GOT3 (cell line): ENCODE measurements around the gene APOL3.
A peak's percentile ranks its signal among the peaks of the same experiment; 100 is the strongest.
"Not testable (repeated sequence)": the region's sequence is repeated elsewhere in the genome, so short reads cannot be mapped to it uniquely, and the experiment has no call there.

Experiments used
- DNase-seq: peaks from one replicate; lab custom pipeline; 2025; ENCODE audit warnings: mixed read lengths; lab: John Stamatoyannopoulos, UW

APOL3 gene

DNA sequence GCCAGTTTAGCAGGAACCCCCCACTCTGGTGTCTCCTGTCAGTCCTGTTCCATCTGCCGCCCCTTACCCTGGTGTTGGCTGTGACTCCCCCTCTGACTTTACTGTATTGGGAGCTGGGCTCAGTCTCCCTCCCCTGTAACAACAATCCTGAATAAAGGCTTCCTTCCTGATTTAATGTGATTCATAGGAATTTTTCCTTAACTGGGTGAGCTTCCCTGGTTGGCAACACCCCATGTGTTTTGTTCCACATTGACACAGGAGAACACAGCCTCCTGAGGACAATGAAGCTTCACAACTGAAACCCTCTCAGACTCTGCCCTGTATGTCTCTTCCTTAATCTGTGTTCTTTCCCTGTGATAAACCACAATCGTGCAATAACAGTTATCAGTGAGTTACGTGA, 32.6 kb upstream of the APOL3 start:
- no peak for DNase-seq

DNA sequence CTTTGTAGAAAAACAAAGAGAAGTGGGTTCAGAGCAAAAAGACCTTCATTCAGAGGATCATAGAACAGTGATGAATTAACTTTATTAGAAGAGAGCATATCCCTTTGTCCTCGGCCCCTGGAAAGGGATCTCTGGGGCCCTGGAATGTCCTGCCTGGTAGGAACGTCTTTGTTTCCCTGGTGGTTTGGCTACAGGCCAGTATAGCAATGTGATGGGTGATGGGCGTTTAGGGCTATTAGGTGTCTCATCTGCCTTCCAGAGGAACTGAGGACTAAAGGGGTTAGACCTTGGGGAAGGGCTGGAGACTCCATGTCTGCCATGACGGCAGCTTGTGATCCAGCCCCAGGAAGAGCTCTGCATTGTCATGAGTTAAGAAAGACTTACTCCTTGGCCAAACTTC, 32.0 kb upstream of the APOL3 start:
- DNase-seq = no peak

DNA sequence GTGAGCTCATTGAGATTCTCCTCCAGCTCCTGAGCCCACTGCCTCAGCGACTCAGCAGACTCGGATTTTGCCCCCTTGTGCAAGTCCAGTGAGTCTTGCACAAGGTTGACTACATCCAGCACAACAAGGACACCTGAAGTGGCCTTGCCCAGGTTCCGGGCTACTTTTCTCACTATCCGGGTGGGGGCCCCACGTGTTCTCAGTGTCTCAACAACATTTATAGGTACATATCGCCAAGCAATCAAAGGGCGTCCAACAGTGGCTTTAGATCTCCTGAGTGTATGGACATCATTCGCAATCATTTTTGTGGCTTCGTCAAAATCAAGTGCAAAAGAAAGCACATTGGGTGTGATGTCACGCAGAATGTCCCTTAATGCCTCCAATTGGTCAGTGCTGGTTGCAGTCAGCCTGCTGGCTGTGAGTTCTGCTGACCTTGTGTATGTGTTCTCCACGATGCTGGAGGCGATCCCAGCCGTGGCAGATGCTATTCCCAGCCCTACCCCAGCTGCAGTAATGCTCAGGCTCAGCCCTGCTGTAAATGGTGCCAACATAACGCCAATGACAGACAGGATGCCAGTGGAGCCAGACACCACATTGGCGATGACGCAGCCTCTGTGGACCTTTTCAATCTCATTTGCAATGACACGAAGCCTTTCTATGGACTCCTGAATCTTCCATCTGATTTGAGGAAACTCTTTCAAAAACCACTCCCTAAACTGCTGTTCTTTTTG, 30.7 kb upstream of the APOL3 start:
- DNase-seq = no peak

DNA sequence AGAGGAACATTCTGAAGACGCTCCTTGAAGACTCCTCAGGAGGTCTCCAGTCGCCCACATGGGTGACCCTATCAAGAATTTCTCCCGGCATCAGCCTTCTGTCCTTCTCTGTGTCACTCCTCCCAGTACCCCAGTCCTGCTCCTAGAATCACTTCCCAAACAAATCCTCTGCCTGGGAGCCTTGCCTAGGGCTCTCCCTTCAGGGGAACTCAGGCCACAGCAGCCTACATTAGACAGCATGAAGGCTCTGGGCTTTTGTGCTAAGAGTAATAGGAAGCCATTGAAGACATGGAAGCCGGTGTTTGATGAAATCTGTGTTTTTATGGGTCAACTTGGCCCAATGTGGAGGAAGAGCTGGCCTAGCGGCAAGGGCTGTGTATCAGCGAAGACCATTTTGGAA, 27.3 kb upstream of the APOL3 start:
- not testable (repeated sequence) for DNase-seq

DNA sequence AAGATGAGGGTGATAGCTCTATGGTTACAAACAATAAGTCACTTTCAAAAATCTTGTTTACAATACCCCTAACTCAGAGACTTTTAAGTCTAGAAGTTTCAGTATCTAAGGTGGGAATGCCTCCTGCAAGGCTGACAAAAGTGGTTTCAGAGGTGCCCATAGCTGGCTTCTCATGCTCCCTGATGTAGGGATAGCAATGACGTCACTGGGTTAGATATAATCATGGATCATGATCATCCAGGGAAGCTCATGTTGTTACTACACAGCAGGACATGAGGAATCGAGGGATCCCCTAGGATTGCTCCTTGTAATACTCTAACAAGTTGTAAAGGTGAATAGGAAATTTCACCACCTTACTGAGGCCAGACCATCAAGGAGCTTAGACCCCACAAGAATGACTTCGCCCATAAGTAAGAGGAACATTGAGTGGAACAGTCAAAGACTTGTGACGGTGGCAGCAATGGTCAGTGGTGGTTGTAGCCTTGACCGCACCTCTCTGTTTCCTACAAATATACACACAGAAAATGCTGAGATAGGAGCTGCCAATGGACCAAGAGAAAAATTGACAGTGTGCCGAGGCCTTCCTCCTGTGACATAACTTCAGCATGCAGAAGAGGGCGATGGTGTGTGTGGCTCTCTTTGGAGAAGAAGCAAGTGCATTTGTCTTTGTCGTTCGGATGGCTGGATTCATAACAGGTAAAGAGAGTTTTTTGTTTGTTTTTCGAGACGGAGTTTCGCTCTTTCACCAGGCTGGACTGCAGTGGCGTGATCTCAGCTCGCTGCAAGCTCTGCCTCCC, 25.5 kb upstream of the APOL3 start:
- no peak for DNase-seq

DNA sequence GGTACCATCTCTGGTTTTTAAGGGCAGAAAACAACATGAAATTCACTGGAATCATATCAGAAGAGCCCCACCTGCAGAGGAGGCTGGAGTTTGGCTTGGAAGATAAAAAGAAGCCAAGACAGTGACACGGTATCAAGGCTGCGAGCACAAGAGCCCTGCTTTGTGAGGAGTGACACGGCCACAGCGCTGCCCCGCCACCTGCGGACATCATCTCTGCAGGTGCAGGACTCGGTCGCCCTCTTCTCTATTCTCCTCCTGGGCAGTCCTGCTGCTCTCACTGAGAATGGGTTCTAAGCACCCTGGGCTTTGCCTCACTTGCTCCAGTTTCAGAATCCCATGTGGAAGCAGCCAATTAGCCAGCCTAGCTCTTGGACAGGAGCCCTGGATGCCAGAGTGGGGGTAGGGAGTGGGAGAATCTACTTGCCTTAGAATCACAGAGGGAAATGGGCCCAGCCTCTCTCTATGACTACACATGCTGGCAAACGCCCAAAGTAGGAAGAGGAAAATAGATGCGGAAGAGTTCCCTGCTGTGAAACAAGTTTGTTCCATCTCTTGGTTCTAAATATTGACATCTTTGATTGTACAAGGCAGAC, 24.0 kb upstream of the APOL3 start:
- no peak for DNase-seq

DNA sequence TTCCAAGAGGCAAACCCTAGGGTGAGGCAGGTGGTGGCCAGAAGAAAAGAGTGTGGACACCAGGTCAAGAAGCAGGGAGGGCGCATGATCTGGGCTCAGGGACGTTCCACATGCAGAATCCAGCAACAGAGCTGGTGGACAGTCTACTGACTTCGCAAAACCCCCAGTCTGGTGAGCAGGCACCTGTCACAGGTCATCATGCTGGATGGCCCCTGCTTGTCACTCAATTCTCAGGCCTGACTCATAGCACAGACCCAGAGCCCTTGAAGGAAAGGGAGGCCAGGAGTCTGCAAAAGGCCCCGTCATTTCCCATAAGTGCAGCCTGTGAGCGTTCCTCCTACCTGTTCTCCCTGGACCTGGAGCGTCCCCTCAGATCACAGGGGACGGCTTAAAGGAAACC, 22.9 kb upstream of the APOL3 start:
- no peak for DNase-seq

DNA sequence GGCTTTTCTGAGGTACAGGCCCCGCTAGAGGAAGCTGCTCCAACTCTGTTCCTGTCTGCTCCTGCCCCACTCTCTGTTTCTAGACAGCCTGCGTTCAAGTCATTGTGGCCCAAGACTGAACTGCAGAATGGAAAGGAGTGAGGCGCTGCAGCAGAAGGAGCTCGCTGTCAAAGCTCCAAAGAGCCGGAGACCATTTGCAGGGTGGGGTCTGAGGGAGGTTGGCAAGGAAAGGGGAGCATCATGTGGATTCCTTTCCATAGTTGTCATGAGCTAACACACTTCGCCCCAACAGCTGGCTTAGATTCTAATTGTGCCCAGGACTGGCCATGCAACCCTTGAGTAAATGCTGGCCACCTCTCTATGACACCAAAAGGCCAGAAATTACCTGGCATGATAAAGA, 22.3 kb upstream of the APOL3 start:
- no peak for DNase-seq

DNA sequence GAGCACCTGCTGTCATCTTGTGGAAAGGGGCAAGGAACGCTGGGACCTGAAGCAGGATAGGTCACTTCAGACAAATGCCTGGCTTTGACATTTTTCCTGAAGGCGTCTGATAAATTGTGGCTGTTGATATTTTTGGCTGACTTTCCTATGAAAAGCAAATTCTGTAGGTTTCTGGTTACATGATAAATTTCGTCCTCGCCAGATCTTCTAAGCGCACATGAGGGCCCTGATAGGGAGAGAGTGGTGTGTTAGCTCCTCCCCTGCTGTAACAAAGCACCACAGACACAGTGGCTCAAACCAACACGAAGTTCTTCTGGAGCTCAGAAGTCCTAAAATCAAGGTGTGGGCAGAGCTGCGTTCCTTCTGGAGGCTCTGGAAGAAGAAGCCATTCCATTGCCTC, 21.5 kb upstream of the APOL3 start:
- no peak for DNase-seq

DNA sequence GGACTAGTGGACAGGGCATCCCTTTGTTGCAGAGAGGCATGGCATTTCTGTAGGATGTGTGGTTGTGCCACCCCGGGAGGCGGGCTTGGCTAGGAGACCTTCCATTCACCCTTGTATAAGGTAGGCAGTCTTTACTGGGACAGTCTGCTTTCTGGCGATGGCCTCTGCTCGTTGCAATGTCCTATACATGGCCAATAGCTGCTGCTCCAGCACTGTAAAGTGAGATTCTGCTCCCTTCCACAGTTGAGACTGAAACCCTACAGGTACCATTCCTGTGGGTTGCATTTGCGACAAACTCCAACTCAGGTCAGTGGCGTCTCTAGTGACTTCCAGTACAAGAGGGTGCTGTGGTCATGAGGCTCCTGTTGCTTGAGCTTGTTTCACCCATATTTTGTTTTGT, 20.4 kb upstream of the APOL3 start:
- no peak for DNase-seq

DNA sequence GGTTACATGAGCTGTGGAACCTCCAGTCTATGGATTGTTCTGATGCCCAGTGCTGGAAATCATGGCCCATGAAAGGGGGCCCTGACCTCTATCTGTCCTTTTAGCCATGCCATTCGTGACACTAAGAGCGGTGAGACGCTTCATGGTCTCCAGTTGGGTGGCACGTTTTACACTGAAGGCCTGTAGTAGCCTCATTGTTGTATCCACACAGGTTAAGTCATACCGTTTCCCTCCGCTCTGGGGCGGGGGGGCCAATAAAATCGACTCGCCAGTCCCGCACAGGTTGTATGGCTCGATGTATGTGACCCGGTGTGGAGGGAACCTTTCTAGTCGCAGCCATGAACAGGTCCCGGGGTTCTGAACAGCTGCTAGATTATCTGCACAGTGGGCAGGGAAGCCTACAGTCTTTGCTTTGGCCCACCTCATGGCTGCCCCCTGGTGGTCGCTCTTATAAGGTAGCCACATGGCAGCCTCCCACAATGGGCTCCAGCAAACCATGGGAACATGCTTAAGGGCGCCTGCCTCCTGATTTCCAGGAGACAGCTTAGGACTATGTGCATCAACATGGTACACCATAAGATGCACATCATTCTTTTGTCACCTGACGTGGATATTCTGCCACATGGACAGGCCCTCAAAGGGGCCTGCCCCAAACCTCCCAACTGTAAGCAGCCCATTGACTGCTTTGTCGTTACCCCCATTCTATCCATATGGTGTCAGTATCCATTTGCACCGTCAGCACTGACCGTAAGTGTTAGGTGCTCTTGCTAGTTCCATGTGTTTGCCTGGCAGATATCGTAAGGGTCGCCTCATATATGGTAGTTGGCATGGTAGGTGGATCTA, 19.7 kb upstream of the APOL3 start:
- peak; percentile 31 for DNase-seq

DNA sequence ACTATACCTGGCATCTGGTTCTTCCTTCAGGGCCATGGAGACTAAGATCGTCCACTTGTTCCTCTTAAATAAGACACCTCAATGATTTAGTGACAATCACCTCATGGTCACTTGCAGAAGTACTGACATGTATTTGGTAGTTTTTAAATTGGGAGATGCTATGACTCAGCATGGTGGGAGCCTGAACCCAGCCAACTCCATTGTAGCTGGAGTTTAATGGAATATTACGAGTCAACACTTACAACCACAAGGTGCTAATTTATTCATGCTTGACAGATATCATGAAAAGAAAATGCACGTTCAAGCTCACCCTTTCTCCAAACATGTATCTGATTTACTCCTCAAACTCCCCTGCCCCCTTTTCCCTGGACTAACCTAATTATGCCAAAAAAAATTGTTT, 16.6 kb upstream of the APOL3 start:
- DNase-seq = no peak

DNA sequence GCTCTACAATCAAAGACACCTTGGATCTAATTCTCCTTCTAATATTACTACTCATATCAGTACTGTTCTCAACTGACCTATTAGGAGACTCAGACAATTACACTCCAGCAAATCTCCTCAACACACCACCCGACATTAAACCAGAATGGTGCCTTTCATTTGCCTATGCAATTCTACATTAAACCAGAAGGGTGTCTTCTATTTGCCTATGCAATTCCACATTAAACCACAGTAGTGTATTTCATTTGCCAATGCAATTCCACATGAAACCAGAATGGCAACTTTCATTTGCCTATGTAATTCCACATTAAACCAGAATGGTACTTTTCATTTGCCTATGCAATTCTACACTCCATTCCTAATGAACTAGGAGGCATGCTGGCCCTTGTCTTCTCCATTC, 15.3 kb upstream of the APOL3 start:
- DNase-seq = no peak

DNA sequence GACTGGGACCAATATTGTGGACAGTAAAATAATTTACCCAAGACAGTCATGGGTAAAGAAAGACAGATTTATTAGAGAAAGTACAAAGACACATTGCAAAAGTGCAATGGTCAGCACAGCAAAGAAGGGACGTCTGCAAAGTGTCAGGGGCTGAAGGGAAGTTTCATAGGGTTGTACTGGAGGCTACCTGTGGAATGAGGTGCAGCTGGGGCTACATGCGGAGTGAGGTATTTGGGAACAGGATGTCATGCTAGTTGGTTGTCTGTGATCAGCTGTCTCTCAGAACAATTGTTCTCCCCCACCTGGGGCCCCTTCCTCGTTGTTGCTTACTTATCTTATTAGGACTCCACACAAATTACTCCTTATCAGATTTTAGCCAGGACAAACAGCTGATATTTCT, 11.4 kb upstream of the APOL3 start:
- DNase-seq = no peak

DNA sequence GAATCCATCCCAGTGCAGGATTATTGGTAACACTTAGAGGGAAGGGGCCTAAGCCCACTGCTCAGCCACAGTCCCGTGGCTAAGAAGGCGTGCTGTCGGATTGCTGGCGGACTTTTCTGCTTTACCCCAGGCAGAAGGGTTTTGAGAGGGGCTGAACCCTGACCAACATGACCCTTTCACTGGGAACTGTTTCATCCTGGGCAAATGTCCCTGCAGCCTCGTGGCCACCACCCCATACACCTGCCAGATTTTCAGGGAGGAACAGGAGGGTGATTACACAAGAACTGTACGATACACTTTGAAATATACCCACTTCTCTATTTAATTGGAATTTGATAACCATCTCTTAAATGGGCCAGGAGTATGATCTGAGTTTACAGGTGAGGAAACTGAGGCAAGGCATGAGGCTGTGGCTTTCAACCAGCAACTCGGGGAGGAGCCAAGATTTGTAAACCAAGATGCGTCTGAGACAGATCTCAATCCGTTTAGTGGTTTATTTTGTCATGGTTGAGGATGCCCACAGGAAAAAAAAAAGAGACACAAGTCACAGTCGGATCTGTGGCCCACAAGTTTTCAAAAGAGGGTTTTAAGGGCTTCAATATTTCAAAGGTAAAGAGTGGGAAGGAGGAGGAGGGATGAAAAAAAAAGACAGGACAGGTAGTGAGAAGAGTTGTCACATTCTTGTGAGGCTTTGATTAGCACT, 6.1 kb upstream of the APOL3 start:
- no peak for DNase-seq

DNA sequence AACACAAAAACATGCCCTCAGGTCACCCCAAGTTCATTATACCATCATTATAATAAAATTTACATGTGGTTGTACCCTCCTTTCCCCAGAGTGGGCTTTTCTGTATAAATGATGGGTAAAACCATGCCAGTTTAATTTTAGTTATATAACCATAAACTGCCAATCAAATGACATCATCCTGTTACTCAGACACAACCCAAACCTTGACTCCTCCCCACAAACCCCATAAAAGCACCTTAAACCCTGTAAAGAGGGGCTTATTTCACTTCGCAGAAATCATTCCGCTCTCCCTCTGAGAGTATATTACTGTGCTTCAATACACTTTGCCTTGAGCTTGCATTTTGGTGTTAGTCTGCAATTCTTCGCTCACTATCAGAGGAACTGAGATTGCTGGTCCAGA, 5.5 kb upstream of the APOL3 start:
- no peak for DNase-seq

DNA sequence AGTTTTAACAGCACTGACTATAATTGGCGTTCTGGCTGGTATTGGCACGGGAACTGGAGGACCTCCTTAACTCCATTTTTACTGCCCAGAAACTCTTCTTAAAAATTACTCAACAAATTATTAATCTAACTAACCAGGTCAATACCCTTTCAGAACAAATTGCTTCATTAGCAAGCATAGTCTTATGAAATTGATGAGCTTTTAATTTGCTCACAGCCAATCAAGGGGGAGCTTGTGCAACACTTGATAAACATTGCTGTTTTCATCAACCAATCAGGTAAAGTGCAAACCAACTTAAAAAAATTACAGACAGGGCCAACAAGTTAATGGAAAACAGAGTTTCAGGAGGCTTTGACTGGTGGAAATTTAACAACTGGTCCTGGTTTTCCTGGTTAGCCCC, 4.6 kb upstream of the APOL3 start:
- DNase-seq = no peak

DNA sequence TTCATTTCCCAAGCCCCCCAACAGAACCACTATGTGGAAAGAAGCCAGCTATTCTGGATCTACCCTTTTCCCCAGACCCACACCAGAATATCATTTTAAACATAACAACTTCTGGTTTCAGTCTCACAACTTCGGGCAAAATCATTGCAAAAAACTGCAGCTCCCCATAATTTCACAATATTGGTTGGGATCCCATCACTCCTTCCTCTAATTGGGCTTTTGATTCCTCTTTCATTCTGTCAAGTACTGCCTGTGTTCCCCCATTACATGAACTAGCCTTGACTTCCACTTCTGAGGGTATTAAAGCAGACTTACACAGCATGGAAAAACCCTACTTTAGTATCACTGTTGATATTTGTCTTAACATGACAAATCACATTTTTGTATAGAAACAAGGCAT, 4.1 kb upstream of the APOL3 start:
- no peak for DNase-seq

DNA sequence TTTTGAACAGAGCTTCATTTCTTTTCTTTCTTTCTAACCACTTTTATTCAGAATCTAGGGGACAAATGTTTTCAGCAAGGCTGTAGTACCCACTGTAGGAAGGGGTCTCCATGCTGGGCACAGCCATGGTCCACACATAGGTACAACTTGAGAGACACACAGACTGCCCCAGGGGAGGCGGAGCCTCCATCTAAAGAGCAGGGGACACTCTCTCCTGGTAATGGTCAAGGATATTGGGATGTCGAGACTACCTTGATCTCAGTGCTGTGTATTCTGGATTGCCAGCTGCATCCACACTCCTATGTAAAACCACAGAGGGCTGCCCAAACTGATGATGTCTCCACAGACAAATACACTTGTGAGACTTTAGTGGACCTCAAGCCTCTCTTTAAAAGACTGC, 2.9 kb upstream of the APOL3 start:
- no peak for DNase-seq

DNA sequence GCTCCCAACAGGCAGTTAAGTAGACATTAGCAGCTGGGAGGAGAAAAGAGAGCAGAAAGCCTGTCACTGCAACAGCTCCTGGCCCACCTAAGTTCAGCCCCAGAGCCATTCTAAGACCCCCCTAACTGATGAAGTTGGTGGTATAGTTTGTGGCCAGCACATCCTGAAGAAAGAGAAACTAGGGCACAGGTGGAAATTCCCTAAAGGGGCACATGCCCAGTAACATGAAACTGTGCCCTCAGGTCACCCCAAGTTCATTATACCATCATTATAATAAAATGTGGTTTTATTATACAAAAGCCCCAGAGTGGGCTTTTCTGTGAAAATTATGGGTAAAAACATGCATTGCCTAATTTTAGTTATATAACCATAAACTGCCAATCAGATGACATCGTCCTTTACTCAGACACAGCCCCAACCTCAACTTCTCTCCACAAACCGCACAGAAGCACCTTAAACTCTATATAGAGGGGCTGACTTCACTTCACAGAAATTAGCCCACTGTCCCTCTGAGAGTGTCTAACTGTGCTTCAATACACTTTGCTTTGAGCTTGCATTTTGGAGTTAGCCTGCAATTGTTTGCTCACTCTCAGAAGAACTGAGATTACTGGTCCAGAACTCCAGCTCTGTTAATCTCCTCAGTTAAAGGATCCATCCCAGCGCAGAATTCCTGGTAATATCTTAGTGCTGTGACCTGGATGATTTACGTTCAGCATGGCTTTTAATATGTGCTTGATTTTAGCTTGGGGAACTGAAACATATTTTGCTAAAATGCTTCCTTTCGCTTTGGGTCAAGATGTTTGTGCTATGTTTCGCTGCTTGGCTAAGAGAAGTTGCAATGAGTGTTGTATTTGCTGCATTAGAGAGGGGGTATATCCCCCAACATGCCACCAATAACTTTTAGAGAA, 1.8 kb upstream of the APOL3 start:
- DNase-seq = no peak

DNA sequence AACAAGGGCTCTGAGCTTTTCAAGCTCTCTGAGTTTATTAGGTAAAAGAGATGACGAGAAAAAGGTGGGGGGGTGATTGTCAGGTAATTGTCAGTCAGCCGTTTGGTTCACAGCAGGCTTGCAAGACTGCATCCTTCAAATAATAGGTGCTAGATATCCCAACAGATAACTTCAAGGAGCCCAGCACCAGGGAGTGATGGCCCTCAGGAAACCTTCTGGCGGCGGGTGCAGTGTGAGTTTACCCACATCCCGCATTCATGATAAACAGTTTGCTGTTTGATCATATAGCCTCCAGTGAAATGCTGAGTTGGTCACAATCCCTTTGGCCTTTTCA, 1.2 kb upstream of the APOL3 start:
- not testable (repeated sequence) for DNase-seq
